ENCODE results near the gene ADA.

ADA gene

GRCh38 chr20:44583157-44583556 lies 68.3 kb downstream of the ADA start:
- H3K4me3 ChIP-seq (ENCODE audit: control insufficient read depth, low read depth, low read length), result peak overlapping the region; percentile 38

GRCh38 chr20:44582311-44583025 lies 69.0 kb downstream of the ADA start, which contains the start of gene PKIG:
PKIG (plus strand) TSS chr20:44582579; CDS start chr20:44614557, 31,978 bp downstream.
- TF ChIP-seq CTCF (IDR thresholded peaks at IDR 0.05; ENCODE audit: control insufficient read depth, insufficient read depth, low read depth, low read length, missing control alignments), result no peak
- DNase-seq (ENCODE audit: low read depth), result peak; percentile 63
- peak within 1 kb of the TSS; percentile 38 for H3K4me3 ChIP-seq (ENCODE audit: control insufficient read depth, low read depth, low read length)

More at GRCh38 chr20:44583157-44583556, 68.3 kb downstream of the ADA start:
- DNase-seq (ENCODE audit: low read depth), result no peak
- no peak for TF ChIP-seq CTCF (IDR thresholded peaks at IDR 0.05; ENCODE audit: control insufficient read depth, insufficient read depth, low read depth, low read length, missing control alignments)

GRCh38 chr20:44581515-44581914 lies 70.0 kb downstream of the ADA start:
- no peak overlapping the region for H3K4me3 ChIP-seq (ENCODE audit: control insufficient read depth, low read depth, low read length)
- TF ChIP-seq CTCF (IDR thresholded peaks at IDR 0.05; ENCODE audit: control insufficient read depth, insufficient read depth, low read depth, low read length, missing control alignments), result no peak
- DNase-seq (ENCODE audit: low read depth), result no peak

GRCh38 chr20:44580581-44581268 lies 70.8 kb downstream of the ADA start:
- no peak for DNase-seq (ENCODE audit: low read depth)
- H3K4me3 ChIP-seq (ENCODE audit: control insufficient read depth, low read depth, low read length), result no peak overlapping the region

GRCh38 chr20:44579313-44580081 lies 72.0 kb downstream of the ADA start:
- DNase-seq (ENCODE audit: low read depth), result no peak
- no peak overlapping the region for H3K4me3 ChIP-seq (ENCODE audit: control insufficient read depth, low read depth, low read length)

More at GRCh38 chr20:44580581-44581268, 70.8 kb downstream of the ADA start:
- no peak for TF ChIP-seq CTCF (IDR thresholded peaks at IDR 0.05; ENCODE audit: control insufficient read depth, insufficient read depth, low read depth, low read length, missing control alignments)

More at GRCh38 chr20:44579313-44580081, 72.0 kb downstream of the ADA start:
- no peak for TF ChIP-seq CTCF (IDR thresholded peaks at IDR 0.05; ENCODE audit: control insufficient read depth, insufficient read depth, low read depth, low read length, missing control alignments)

Measured in AG09309 (cell line).